H1 (cell line): ENCODE measurements around the gene NDNF. TPM values are rescaled to one million over a fixed set of nuclear protein-coding genes. Genes with fewer than 3 reads are reported as not detected.

Source experiments
- CTCF ChIA-PET: fragments of 300-600 bp; sonication (Branson Sonifier 250); formaldehyde crosslinking; loops from one replicate; lab custom pipeline; 2021; ENCODE audit not compliant: partially characterized antibody; lab: Charles Lee
- POLR2A ChIA-PET: fragments of 300-600 bp; sonication (Branson Sonifier 250); formaldehyde crosslinking; loops from one replicate; lab custom pipeline; 2021; ENCODE audit warnings: inconsistent platforms; ENCODE audit not compliant: partially characterized antibody; lab: Charles Lee
- DNase-seq, 2 experiments: peaks; one replicate each; pipeline versions ENCODE4 v3.0.0 to v3.0.0-alpha.2; 2010 to 2022; ENCODE audit warnings: low spot score in 2 of 2, low read depth in 1 of 2, mixed read lengths in 1 of 2
- FAIRE-seq: peaks from 2 replicates; lab custom pipeline; 2011; peaks lifted over from hg19 to GRCh38; lab: Jason Lieb, UNC
- H2AFZ ChIP-seq: 2 replicates; pipeline ENCODE4 v1.8.1; 2012; ENCODE audit warnings: low read length, inconsistent platforms
- H2AK5ac ChIP-seq: 2 replicates; pipeline ENCODE4 v1.6.1; 2013; ENCODE audit warnings: low read depth, low read length
- H2BK120ac ChIP-seq: replicated peaks from 2 replicates; pipeline ENCODE3; 2013; ENCODE audit warnings: low read depth, low read length, inconsistent platforms
- H2BK12ac ChIP-seq: 2 replicates; pipeline ENCODE4 v1.6.1; 2013; ENCODE audit warnings: low read depth, low read length
- H2BK15ac ChIP-seq: 2 replicates; pipeline ENCODE4 v1.6.1; 2013; ENCODE audit warnings: low read length
- H2BK20ac ChIP-seq: 2 replicates; pipeline ENCODE4 v1.6.1; 2013; ENCODE audit warnings: low read length
- H2BK5ac ChIP-seq: 2 replicates; pipeline ENCODE4 v1.6.1; 2013; ENCODE audit warnings: low read depth, low read length
- H3K14ac ChIP-seq: 2 replicates; pipeline ENCODE4 v1.6.1; 2013; ENCODE audit warnings: inconsistent platforms; ENCODE audit not compliant: insufficient read length
- H3K18ac ChIP-seq: 2 replicates; pipeline ENCODE4 v1.6.1; 2013; ENCODE audit warnings: low read length; ENCODE audit errors: extremely low read depth
- H3K23ac ChIP-seq: 2 replicates; pipeline ENCODE4 v1.6.1; 2013; ENCODE audit warnings: inconsistent platforms; ENCODE audit not compliant: insufficient read length
- H3K23me2 ChIP-seq: 2 replicates; pipeline ENCODE4 v1.6.1; 2013; ENCODE audit warnings: low read depth, low read length
- H3K27ac ChIP-seq: 2 replicates; pipeline ENCODE4 v1.6.1; 2011; ENCODE audit warnings: low read depth, low read length, inconsistent platforms
- H3K27me3 ChIP-seq, 4 experiments: replicated peaks in 1 of 4; 1 replicate in 1 of 4; 2 replicates in 3 of 4; pipeline versions ENCODE4 v1.6.1 to v1.8.1; 2011 to 2013; ENCODE audit warnings: low read length in 3 of 4, mild to moderate bottlenecking in 3 of 4, inconsistent platforms in 2 of 4, mixed read lengths in 2 of 4, moderate library complexity in 1 of 4; ENCODE audit not compliant: control insufficient read depth in 3 of 4, insufficient read depth in 3 of 4; ENCODE audit errors: extremely low read depth in 1 of 4
- H3K36me3 ChIP-seq, 4 experiments: 2 replicates each; pipeline versions ENCODE4 v1.6.1 to v1.8.1; 2011 to 2013; ENCODE audit warnings: mild to moderate bottlenecking in 4 of 4, low read length in 3 of 4, moderate library complexity in 2 of 4, control low read depth in 1 of 4, inconsistent platforms in 1 of 4; ENCODE audit not compliant: insufficient read depth in 4 of 4, control insufficient read depth in 2 of 4
- H3K4ac ChIP-seq: replicated peaks from 2 replicates; pipeline ENCODE3; 2013; ENCODE audit warnings: low read length, low read depth, mixed read lengths, inconsistent platforms; ENCODE audit not compliant: insufficient read length
- H3K4me1 ChIP-seq, 4 experiments: replicated peaks in 1 of 4; 1 replicate in 1 of 4; 2 replicates in 3 of 4; pipeline versions ENCODE4 v1.6.1 to v1.8.1; 2011 to 2013; ENCODE audit warnings: low read length in 3 of 4, inconsistent platforms in 2 of 4, mixed read lengths in 1 of 4; ENCODE audit not compliant: insufficient read depth in 4 of 4, control insufficient read depth in 3 of 4
- H3K4me2 ChIP-seq, 2 experiments: 2 replicates each; pipeline versions ENCODE4 v1.6.1 to v1.8.1; 2011 to 2013; ENCODE audit warnings: low read depth in 2 of 2, low read length in 2 of 2, control low read depth in 1 of 2, inconsistent platforms in 1 of 2, mild to moderate bottlenecking in 1 of 2; ENCODE audit not compliant: insufficient read depth in 1 of 2
- H3K4me3 ChIP-seq, 4 experiments: fragments of 200-600, 300-600 bp in 1 of 4; sonication (generic), shearing (Covaris generic), sonication (Bioruptor Twin) in 1 of 4; 2 replicates each; pipeline versions ENCODE4 v1.5.1 to v1.8.1; 2011 to 2016; ENCODE audit warnings: low read length in 4 of 4, low read depth in 3 of 4, control low read depth in 2 of 4, inconsistent platforms in 2 of 4, mild to moderate bottlenecking in 2 of 4, mixed read lengths in 1 of 4, moderate library complexity in 1 of 4; ENCODE audit not compliant: insufficient read depth in 2 of 4; ENCODE audit errors: extremely low read depth in 1 of 4
- H3K56ac ChIP-seq: replicated peaks from 2 replicates; pipeline ENCODE3; 2013; ENCODE audit warnings: low read depth, mild to moderate bottlenecking, mixed read lengths, low read length, inconsistent platforms; ENCODE audit not compliant: insufficient read length
- H3K79me1 ChIP-seq: 2 replicates; pipeline ENCODE4 v1.6.1; 2013; ENCODE audit warnings: low read depth, low read length, control low read depth
- H3K79me2 ChIP-seq, 2 experiments: 2 replicates each; pipeline versions ENCODE4 v1.6.1 to v1.8.1; 2012 to 2013; ENCODE audit warnings: low read length in 2 of 2, mild to moderate bottlenecking in 2 of 2, inconsistent platforms in 1 of 2; ENCODE audit not compliant: insufficient read depth in 2 of 2, control insufficient read depth in 1 of 2
- H3K9ac ChIP-seq, 4 experiments: replicated peaks in 1 of 4; 1 replicate in 1 of 4; 2 replicates in 3 of 4; pipeline versions ENCODE4 v1.6.1 to v1.8.1; 2011 to 2013; ENCODE audit warnings: low read depth in 3 of 4, low read length in 3 of 4, control low read depth in 2 of 4, mild to moderate bottlenecking in 2 of 4, moderate library complexity in 2 of 4, inconsistent platforms in 1 of 4; ENCODE audit errors: extremely low read depth in 1 of 4
- H3K9me3 ChIP-seq, 2 experiments: 2 replicates each; pipeline versions ENCODE4 v1.6.1 to v1.8.1; 2012 to 2013; ENCODE audit warnings: mild to moderate bottlenecking in 2 of 2, moderate library complexity in 2 of 2, control low read depth in 1 of 2, inconsistent platforms in 1 of 2, low read depth in 1 of 2, low read length in 1 of 2, mixed read lengths in 1 of 2; ENCODE audit not compliant: insufficient read depth in 2 of 2
- H4K20me1 ChIP-seq, 2 experiments: replicated peaks in 1 of 2; 2 replicates each; pipeline versions ENCODE3 to v1.8.1; 2011 to 2013; ENCODE audit warnings: inconsistent platforms in 2 of 2, low read length in 2 of 2, mild to moderate bottlenecking in 1 of 2; ENCODE audit not compliant: insufficient read depth in 2 of 2, control insufficient read depth in 1 of 2
- H4K5ac ChIP-seq: 2 replicates; pipeline ENCODE4 v1.6.1; 2013; ENCODE audit warnings: low read length, low read depth, mixed read lengths, inconsistent platforms; ENCODE audit not compliant: insufficient read length
- H4K8ac ChIP-seq: 2 replicates; pipeline ENCODE4 v1.8.0; 2013; ENCODE audit warnings: mild to moderate bottlenecking, moderate library complexity, low read length, inconsistent platforms; ENCODE audit not compliant: insufficient read depth; ENCODE audit errors: extremely low read depth
- H4K91ac ChIP-seq: replicated peaks from 2 replicates; pipeline ENCODE3; 2013; ENCODE audit warnings: low read length, mixed read lengths, inconsistent platforms; ENCODE audit not compliant: insufficient read length
- CHD2 ChIP-seq: IDR thresholded peaks from 2 replicates; pipeline ENCODE4 v1.6.1; 2012; ENCODE audit warnings: low read length, improper control_type of control experiment
- polyA plus RNA-seq, 7 experiments: library from polyadenylated mRNA; depleted of rRNA in 3 of 7; stranded (reverse) in 5 of 7; unstranded in 2 of 7; fragments of >200 nt in 5 of 7; fragments of 200-250 nt in 2 of 7; gene quantifications; 1 replicate in 5 of 7; 2 replicates in 1 of 7; 4 replicates in 1 of 7; pipeline versions ENCODE4 v1.2.1 to v1.2.3, GENCODE V29; 2011 to 2013; ENCODE audit warnings: missing spikeins in 2 of 7, mixed read lengths in 2 of 7
- total RNA-seq: library from RNA; stranded (reverse); fragmentation: NEBNext Ultra II Directional; extraction: Animal tissue kit (Norgen Biotek cat#: 25700); gene quantifications from 2 replicates; pipeline ENCODE4 v1.2.1, GENCODE V29; 2021
- TF ChIP-seq, protein P1 (sequence below): fragments of 300-600 bp; sonication (generic); IDR thresholded peaks from 2 replicates; pipeline ENCODE4 v1.7.1; 2012; ENCODE audit warnings: low read length, moderate library complexity, mild to moderate bottlenecking, inconsistent platforms; ENCODE audit not compliant: insufficient replicate concordance

Gene NDNF
- total and polyA plus RNA-seq, 2 of the 8 experiments (the other 6 are each of a cell fraction or from before 2014, with no cell fraction given) = 0.70 to 1.6 TPM

- no peak overlapping the region for H4K91ac ChIP-seq
- no peak overlapping the region for H3K14ac ChIP-seq
- no peak for DNase-seq
- H3K27ac ChIP-seq = no peak overlapping the region
- no peak overlapping the region for H2BK120ac ChIP-seq
- no peaks in the 10 kb centered on the region for H3K27me3 ChIP-seq
- FAIRE-seq = peak; percentile 13
- H3K4me3 ChIP-seq = no peak overlapping the region
- H3K4me1 ChIP-seq = no peaks in the 10 kb centered on the region
- H2BK12ac ChIP-seq = no peak overlapping the region
- no peaks in the 10 kb centered on the region for H3K23me2 ChIP-seq
- H2AK5ac ChIP-seq = no peak overlapping the region
- H3K36me3 ChIP-seq = no peaks in the 10 kb centered on the region
- no peaks in the 10 kb centered on the region for H3K9me3 ChIP-seq
- H3K18ac ChIP-seq = no peak overlapping the region
- CTCF ChIA-PET = no interaction called here
- POLR2A ChIA-PET = no interaction called here
- no peak overlapping the region for H4K8ac ChIP-seq
- H3K4ac ChIP-seq = no peak overlapping the region
- no peak overlapping the region for H3K9ac ChIP-seq
- H3K56ac ChIP-seq = no peak overlapping the region
- no peak overlapping the region for H2BK20ac ChIP-seq
- H3K23ac ChIP-seq = no peak overlapping the region
- no peak overlapping the region for H3K4me2 ChIP-seq
- no peaks in the 10 kb centered on the region for H3K79me2 ChIP-seq
- H2AFZ ChIP-seq = no peak overlapping the region
- H2BK15ac ChIP-seq = no peak overlapping the region
- no peak overlapping the region for H2BK5ac ChIP-seq
- H4K20me1 ChIP-seq = no peaks in the 10 kb centered on the region
- H4K5ac ChIP-seq = no peak overlapping the region
- no peaks in the 10 kb centered on the region for H3K79me1 ChIP-seq
- TF ChIP-seq CHD2 = no peak
- TF ChIP-seq, protein P1, sequence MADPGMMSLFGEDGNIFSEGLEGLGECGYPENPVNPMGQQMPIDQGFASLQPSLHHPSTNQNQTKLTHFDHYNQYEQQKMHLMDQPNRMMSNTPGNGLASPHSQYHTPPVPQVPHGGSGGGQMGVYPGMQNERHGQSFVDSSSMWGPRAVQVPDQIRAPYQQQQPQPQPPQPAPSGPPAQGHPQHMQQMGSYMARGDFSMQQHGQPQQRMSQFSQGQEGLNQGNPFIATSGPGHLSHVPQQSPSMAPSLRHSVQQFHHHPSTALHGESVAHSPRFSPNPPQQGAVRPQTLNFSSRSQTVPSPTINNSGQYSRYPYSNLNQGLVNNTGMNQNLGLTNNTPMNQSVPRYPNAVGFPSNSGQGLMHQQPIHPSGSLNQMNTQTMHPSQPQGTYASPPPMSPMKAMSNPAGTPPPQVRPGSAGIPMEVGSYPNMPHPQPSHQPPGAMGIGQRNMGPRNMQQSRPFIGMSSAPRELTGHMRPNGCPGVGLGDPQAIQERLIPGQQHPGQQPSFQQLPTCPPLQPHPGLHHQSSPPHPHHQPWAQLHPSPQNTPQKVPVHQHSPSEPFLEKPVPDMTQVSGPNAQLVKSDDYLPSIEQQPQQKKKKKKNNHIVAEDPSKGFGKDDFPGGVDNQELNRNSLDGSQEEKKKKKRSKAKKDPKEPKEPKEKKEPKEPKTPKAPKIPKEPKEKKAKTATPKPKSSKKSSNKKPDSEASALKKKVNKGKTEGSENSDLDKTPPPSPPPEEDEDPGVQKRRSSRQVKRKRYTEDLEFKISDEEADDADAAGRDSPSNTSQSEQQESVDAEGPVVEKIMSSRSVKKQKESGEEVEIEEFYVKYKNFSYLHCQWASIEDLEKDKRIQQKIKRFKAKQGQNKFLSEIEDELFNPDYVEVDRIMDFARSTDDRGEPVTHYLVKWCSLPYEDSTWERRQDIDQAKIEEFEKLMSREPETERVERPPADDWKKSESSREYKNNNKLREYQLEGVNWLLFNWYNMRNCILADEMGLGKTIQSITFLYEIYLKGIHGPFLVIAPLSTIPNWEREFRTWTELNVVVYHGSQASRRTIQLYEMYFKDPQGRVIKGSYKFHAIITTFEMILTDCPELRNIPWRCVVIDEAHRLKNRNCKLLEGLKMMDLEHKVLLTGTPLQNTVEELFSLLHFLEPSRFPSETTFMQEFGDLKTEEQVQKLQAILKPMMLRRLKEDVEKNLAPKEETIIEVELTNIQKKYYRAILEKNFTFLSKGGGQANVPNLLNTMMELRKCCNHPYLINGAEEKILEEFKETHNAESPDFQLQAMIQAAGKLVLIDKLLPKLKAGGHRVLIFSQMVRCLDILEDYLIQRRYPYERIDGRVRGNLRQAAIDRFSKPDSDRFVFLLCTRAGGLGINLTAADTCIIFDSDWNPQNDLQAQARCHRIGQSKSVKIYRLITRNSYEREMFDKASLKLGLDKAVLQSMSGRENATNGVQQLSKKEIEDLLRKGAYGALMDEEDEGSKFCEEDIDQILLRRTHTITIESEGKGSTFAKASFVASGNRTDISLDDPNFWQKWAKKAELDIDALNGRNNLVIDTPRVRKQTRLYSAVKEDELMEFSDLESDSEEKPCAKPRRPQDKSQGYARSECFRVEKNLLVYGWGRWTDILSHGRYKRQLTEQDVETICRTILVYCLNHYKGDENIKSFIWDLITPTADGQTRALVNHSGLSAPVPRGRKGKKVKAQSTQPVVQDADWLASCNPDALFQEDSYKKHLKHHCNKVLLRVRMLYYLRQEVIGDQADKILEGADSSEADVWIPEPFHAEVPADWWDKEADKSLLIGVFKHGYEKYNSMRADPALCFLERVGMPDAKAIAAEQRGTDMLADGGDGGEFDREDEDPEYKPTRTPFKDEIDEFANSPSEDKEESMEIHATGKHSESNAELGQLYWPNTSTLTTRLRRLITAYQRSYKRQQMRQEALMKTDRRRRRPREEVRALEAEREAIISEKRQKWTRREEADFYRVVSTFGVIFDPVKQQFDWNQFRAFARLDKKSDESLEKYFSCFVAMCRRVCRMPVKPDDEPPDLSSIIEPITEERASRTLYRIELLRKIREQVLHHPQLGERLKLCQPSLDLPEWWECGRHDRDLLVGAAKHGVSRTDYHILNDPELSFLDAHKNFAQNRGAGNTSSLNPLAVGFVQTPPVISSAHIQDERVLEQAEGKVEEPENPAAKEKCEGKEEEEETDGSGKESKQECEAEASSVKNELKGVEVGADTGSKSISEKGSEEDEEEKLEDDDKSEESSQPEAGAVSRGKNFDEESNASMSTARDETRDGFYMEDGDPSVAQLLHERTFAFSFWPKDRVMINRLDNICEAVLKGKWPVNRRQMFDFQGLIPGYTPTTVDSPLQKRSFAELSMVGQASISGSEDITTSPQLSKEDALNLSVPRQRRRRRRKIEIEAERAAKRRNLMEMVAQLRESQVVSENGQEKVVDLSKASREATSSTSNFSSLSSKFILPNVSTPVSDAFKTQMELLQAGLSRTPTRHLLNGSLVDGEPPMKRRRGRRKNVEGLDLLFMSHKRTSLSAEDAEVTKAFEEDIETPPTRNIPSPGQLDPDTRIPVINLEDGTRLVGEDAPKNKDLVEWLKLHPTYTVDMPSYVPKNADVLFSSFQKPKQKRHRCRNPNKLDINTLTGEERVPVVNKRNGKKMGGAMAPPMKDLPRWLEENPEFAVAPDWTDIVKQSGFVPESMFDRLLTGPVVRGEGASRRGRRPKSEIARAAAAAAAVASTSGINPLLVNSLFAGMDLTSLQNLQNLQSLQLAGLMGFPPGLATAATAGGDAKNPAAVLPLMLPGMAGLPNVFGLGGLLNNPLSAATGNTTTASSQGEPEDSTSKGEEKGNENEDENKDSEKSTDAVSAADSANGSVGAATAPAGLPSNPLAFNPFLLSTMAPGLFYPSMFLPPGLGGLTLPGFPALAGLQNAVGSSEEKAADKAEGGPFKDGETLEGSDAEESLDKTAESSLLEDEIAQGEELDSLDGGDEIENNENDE = no peak
Measured at GRCh38 chr4:121030131-121030530, 42.2 kb downstream of the NDNF start.
